ENCODE measurements around the gene PSMD3. TPM values are rescaled to one million over a fixed set of nuclear protein-coding genes. Genes with fewer than 3 reads are reported as not detected.

Gene PSMD3
- total and polyA plus RNA-seq, 2 of the 4 experiments (the other 2 are of a cell fraction) = 123 to 155 TPM

DNA sequence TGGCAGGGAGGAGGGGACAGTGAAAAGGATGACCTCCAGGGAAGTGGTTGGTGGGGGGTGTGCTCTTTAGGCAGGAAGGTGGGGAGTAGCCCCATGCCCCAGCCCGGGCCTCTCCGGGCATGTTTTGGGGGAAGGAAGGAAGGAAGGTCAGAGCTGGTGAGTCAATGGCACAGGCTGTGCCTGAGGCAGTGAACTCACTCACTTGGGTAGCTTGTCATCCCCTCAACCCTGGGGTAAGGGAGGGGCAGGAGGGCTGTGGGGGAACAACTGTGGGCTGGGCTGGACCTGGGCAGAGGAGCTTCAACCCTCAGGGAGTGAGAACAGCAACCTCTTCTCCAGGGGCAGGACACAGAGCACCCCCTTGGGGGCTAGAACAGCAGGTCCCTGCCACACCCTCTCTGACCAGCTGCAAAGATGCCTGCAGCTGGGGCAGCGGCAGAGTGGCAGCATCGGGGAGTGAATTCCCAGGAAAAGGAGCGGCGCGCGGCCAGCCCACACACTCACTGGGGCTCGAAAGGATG, 40.9 kb downstream of the PSMD3 start:
- Histone ChIP-seq H2AFZ (replicated peaks; ENCODE audit: low read length, poor library complexity) (peak overlapping the region; percentile 28), H3K27ac (ENCODE audit: insufficient read depth, low read length) (peak overlapping the region; percentile 46; the same call in 1 of the 2 replicates), H3K4me2 (ENCODE audit: low read depth, low read length) (no peak overlapping the region), H4K20me1 (ENCODE audit: insufficient read depth, low read length) (no peaks in the 10 kb centered on the region), H2BK5ac (ENCODE audit: low read depth, low read length, poor library complexity, severe bottlenecking) (peak overlapping the region; percentile 52), H4K91ac (ENCODE audit: insufficient read depth, low read depth, low read length) (peak overlapping the region; percentile 71; the same call in 1 of the 2 replicates), H3K9me3 (ENCODE audit: control insufficient read depth, insufficient read depth, low read length) (no peaks in the 10 kb centered on the region), H3K9me1 (ENCODE audit: insufficient read depth, low read length) (peaks cover 2% of the 10 kb centered on the region; the same call in 1 of the 2 replicates), H2BK120ac (ENCODE audit: low read depth, low read length) (peak overlapping the region; percentile 89), H2BK15ac (ENCODE audit: low read depth, low read length) (no peak overlapping the region), H4K8ac (ENCODE audit: low read depth in 2 of 2, low read length in 2 of 2) (peak overlapping the region in 1 of 2 experiments; percentile 77; a peak in 1 of 4 replicates), H2BK20ac (ENCODE audit: low read depth, low read length) (peak overlapping the region; percentile 59; the same call in 1 of the 2 replicates), H3K9ac (ENCODE audit: low read depth, low read length) (no peak overlapping the region), H4K5ac (ENCODE audit: low read depth, low read length) (no peak overlapping the region; the same call in 1 of the 2 replicates), H3K18ac (ENCODE audit: low read depth, low read length) (no peak overlapping the region; the same call in 1 of the 2 replicates), H2AK5ac (ENCODE audit: low read depth, low read length) (peak overlapping the region; percentile 90), H2AK9ac (replicated peaks; ENCODE audit: low read depth, low read length, poor library complexity) (peak overlapping the region; percentile 88), H3K23ac (ENCODE audit: low read depth, low read length) (peak overlapping the region; percentile 88; the same call in 1 of the 2 replicates), H3K4me1 (ENCODE audit: control insufficient read depth, insufficient read depth, low read length) (peaks cover 36% of the 10 kb centered on the region), H3K36me3 (ENCODE audit: control insufficient read depth, insufficient read depth, low read length) (peaks cover 30% of the 10 kb centered on the region), H3K79me1 (ENCODE audit: low read depth in 1 of 2, low read length in 2 of 2) (0 out of 4 replicates have a peak, but pooled peaks cover 0 to 6% of the 10 kb centered on the region in 2 experiments), H3K56ac (ENCODE audit: extremely low read depth, insufficient read depth, low read length) (peak overlapping the region; percentile 50; the same call in 1 of the 2 replicates), H3K27me3 (ENCODE audit: control insufficient read depth, insufficient read depth, low read length) (no peaks in the 10 kb centered on the region), H3K4me3 (ENCODE audit: insufficient read depth, low read depth, low read length) (no peak overlapping the region), H3K14ac (replicated peaks; ENCODE audit: low read depth, low read length) (peak overlapping the region; percentile 95), H3K4ac (ENCODE audit: low read depth, low read length) (peak overlapping the region; percentile 61; the same call in 1 of the 2 replicates)
- ChIA-PET CTCF (interaction anchor here (0.5 to 1.5 kb wide), 5 partner anchors 8 to 1830 kb away, joined by 3 to 5 read pairs (median 4); no protein-coding TSS in a partner anchor), POLR2A (ENCODE audit: unreplicated experiment) (no interaction called here)
- in situ Hi-C loops (cut with MboI; ENCODE audit: low sequenced_read_pairs) = loop anchor here (10.0 kb wide), 1 partner anchor 263 kb away; the partner anchor contains the start of gene CDC6
- dilution Hi-C loops (cut with HindIII; ENCODE audit: low sequenced_read_pairs, unreplicated experiment) = no loop called here
- DNase-seq (peak; percentile 61), ATAC-seq (ENCODE audit: low read depth) (peak; percentile 71)
- BruUV-seq (replicated peaks) = no TSS peak
- TF ChIP-seq, protein P1, sequence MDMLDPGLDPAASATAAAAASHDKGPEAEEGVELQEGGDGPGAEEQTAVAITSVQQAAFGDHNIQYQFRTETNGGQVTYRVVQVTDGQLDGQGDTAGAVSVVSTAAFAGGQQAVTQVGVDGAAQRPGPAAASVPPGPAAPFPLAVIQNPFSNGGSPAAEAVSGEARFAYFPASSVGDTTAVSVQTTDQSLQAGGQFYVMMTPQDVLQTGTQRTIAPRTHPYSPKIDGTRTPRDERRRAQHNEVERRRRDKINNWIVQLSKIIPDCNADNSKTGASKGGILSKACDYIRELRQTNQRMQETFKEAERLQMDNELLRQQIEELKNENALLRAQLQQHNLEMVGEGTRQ (IDR thresholded peaks at IDR 0.05; ENCODE audit: low read depth, low read length) = no peak
- TF ChIP-seq POLR2A (IDR thresholded peaks at IDR 0.05; ENCODE audit: low read depth, low read length) (no peak), MXI1 (IDR thresholded peaks at IDR 0.05; ENCODE audit: borderline replicate concordance, low read depth, low read length) (no peak), FOS (IDR thresholded peaks at IDR 0.05; ENCODE audit: low read depth, low read length) (0 out of 2 replicates have a peak, but pooled peaks have one; percentile 2), SMC3 (IDR thresholded peaks at IDR 0.05; ENCODE audit: low read depth, low read length) (no peak), MAZ (IDR thresholded peaks at IDR 0.05; ENCODE audit: borderline replicate concordance, low read depth, low read length) (peak; percentile 51; the same call in 1 of the 2 replicates)
- 31% methylated on average over 2 of the region's 9 CpGs; no CpG with 5 or more reads in 1 of the 2 experiments for WGBS, 2 experiments (ENCODE audit: extremely low coverage in 2 of 2, insufficient read length in 1 of 2)
- intact Hi-C loops (cut with micrococcal nuclease) = no loop called here
